Lower leg skin (tissue), 3 donors: ENCODE data around the gene PSMF1.

Experiments
- CTCF ChIP-seq, 3 donors: fragments of 450-650 bp; IDR thresholded peaks; one replicate each; pipeline ENCODE4 v1.5.1; 2016; ENCODE audit warnings: antibody characterized with exemption in 3 of 3, mild to moderate bottlenecking in 3 of 3, moderate library complexity in 2 of 3
- POLR2A ChIP-seq, 2 donors: fragments of 450-650 bp; IDR thresholded peaks; one replicate each; pipeline ENCODE4 v1.6.1; 2016 to 2017; ENCODE audit warnings: antibody characterized with exemption in 2 of 2, mild to moderate bottlenecking in 1 of 2, moderate library complexity in 1 of 2

- TF ChIP-seq POLR2A (IDR thresholded peaks at IDR 0.05), result no peak
- no peak for TF ChIP-seq CTCF (IDR thresholded peaks at IDR 0.05)
These were observed 97.2 kb downstream of the PSMF1 start for GRCh38 chr20:1215386-1216170.
